ENCODE data around the gene UBA52.

DNA sequence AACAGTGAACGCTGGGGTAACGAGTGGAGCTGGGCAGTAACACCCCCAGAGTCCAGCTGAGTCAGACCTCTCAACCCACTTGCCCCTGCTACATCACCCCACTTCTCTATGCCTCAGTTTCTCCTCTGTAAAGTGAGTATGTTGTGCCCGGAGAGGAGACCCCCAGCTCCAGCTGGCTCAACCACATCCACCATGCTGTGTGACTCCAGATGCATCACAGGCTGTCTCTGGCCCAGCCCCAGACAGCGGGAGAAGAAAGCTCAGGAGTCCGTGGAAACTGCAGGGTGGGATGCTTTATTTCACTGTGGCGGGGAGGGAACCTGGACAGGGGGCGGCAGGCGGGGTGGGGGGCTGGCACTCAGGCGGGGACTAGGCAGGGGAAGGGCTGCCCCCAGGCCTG, 40.2 kb upstream of the UBA52 start:
- TF ChIP-seq STAG1 (CRISPR knock-in tag; IDR thresholded peaks at IDR 0.05) = no peak
- TF ChIP-seq NR3C1 (CRISPR knock-in tag; IDR thresholded peaks at IDR 0.05) = no peak
- TF ChIP-seq TEAD2 (CRISPR knock-in tag; IDR thresholded peaks at IDR 0.05) = no peak
- TF ChIP-seq CTCF (CRISPR knock-in tag; IDR thresholded peaks at IDR 0.05) = no peak
- no peak for TF ChIP-seq JUNB (CRISPR knock-in tag; IDR thresholded peaks at IDR 0.05; ENCODE audit: borderline replicate concordance)
- TF ChIP-seq ARNT (IDR thresholded peaks at IDR 0.05) = no peak
